Adrenal gland (tissue), 12 donors: ENCODE measurements around the gene GRWD1. TPM values are rescaled to one million over a fixed set of nuclear protein-coding genes. Genes with fewer than 3 reads are reported as not detected.

ENCODE experiments used
- DNase-seq, 7 donors: peaks; one replicate each; pipeline ENCODE4 v3.0.0-alpha.2; 2019 to 2020
- H3K27ac ChIP-seq, 5 donors: fragments of 200-600 bp; sonication (generic) in 4 of 5; 1 replicate in 3 of 5; 2 replicates in 2 of 5; pipeline versions ENCODE4 v1.5.1 to v1.8.0; 2016 to 2020; ENCODE audit warnings: mild to moderate bottlenecking in 1 of 5
- H3K27me3 ChIP-seq: fragments of 200-600 bp; 2 replicates; pipeline ENCODE4 v1.8.0; 2021
- H3K36me3 ChIP-seq, 2 donors: fragments of 200-600 bp; replicated peaks in 1 of 2; 1 replicate in 1 of 2; 2 replicates in 1 of 2; pipeline versions ENCODE4 v1.5.1 to v1.8.0; 2018 to 2022
- H3K4me1 ChIP-seq, 2 donors: fragments of 200-600 bp; replicated peaks in 1 of 2; 1 replicate in 1 of 2; 2 replicates in 1 of 2; pipeline versions ENCODE4 v1.5.1 to v1.8.0; 2018 to 2021
- H3K4me3 ChIP-seq, 4 donors: fragments of 200-600 bp; sonication (generic) in 3 of 4; one replicate each; pipeline ENCODE4 v1.5.1; 2016 to 2018
- H3K9me3 ChIP-seq, 3 donors: fragments of 200-600 bp; sonication (generic) in 1 of 3; replicated peaks in 1 of 3; 1 replicate in 2 of 3; 2 replicates in 1 of 3; pipeline versions ENCODE4 v1.5.1 to v1.8.0; 2016 to 2021
- CTCF ChIP-seq, 6 experiments: fragments of 450-650 bp in 4 of 6; fragments of 200-600 bp in 2 of 6; sonication (generic) in 1 of 6; IDR thresholded peaks; 1 replicate in 5 of 6; 2 replicates in 1 of 6; pipeline versions ENCODE4 v1.5.1 to v1.8.0; 2016 to 2021; ENCODE audit warnings: antibody characterized with exemption in 6 of 6, mild to moderate bottlenecking in 2 of 6, moderate library complexity in 1 of 6
- POLR2A ChIP-seq, 2 donors: fragments of 450-650 bp; IDR thresholded peaks; one replicate each; pipeline ENCODE4 v1.6.1; 2017; ENCODE audit warnings: antibody characterized with exemption in 2 of 2, mild to moderate bottlenecking in 2 of 2, moderate library complexity in 1 of 2
- WGBS, 4 donors: extraction: QIAGEN DNeasy Blood & Tissue Kit in 2 of 4; methylation state at CpG; one replicate each; pipeline versions ENCODE4 v1.1.5 to v1.1.7; 2013 to 2017; 5-methylcytosine and 5-hydroxymethylcytosine counted together
- intact Hi-C, 2 donors: fragments of 100-400 bp; cut with DNase I; formaldehyde crosslinking; loops; one replicate each; pipeline versions ENCODE4 v1.14.1 to v1.15.0; 2022 to 2023
- polyA plus RNA-seq, 3 donors: library from polyadenylated mRNA; stranded (reverse); fragments of 200-250 nt in 2 of 3; fragments of 350-450 nt in 1 of 3; fragmentation: Illumina TruSeq in 1 of 3; extraction: RNeasy Lipid Tissue Mini Kit (QIAGEN cat#74804) in 1 of 3; gene quantifications; one replicate each; pipeline ENCODE4 v1.2.3, GENCODE V29; 2013 to 2014
- total RNA-seq, 9 donors: library from RNA; depleted of rRNA in 4 of 9; stranded (reverse); fragments of >200 nt in 4 of 9; fragments of 120-200 nt in 1 of 9; fragmentation: NEBNext Ultra II Directional in 1 of 9; extraction: Animal tissue kit (Norgen Biotek cat#: 25700) in 1 of 9; gene quantifications; one replicate each; pipeline versions ENCODE4 v1.1.0 to v1.2.4, GENCODE V29; 2013 to 2023
- donor health status: healthy with polysubstance abuse.
- donor health status: Bipolar disorder and iron deficiency.
- donor health status: DM: yes; HTN: yes; CAD: no.
- donor health status: DM: no; HTN: no; CAD: no.
- donor health status: DM: no; HTN: no; CAD: no.
- donor health status: DM: yes; HTN: yes; CAD: no.

Gene GRWD1
- total and polyA plus RNA-seq, 12 donors: 6.6 to 48.4 (median 24.0) TPM

GRCh38 chr19:48405850-48406249 lies 39.9 kb upstream of the GRWD1 start:
- WGBS, 4 donors: 71 to 82% (median 78%) methylated on average over 13 of the region's 13 CpGs
- Histone ChIP-seq H3K27me3 (no peaks in the 10 kb centered on the region), H3K36me3 (no peaks in the 10 kb centered on the region), H3K27ac (no peak overlapping the region), H3K4me3 (no peak overlapping the region), H3K4me1 (no peaks in the 10 kb centered on the region), H3K9me3 (no peaks in the 10 kb centered on the region)
- DNase-seq: no peak
- TF ChIP-seq POLR2A (IDR thresholded peaks at IDR 0.05): no peak
- TF ChIP-seq CTCF (IDR thresholded peaks at IDR 0.05): no peak
- intact Hi-C loops: no loop called here

GRCh38 chr19:48413879-48414587 lies 31.8 kb upstream of the GRWD1 start:
- Histone ChIP-seq H3K9me3 (no peaks in the 10 kb centered on the region), H3K4me3 (no peak overlapping the region), H3K4me1 (peaks cover 0 to 3% of the 10 kb centered on the region in 2 donors), H3K27me3 (no peaks in the 10 kb centered on the region), H3K36me3 (no peaks in the 10 kb centered on the region), H3K27ac (no peak overlapping the region)
- 57 to 64% (median 60%) methylated on average over 7 to 24 of the region's 24 CpGs for whole genome bisulfite sequencing, 4 donors
- no peak for TF ChIP-seq CTCF (IDR thresholded peaks at IDR 0.05)
- no peak for TF ChIP-seq POLR2A (IDR thresholded peaks at IDR 0.05)
- DNase-seq: no peak
- intact Hi-C loops: no loop called here

GRCh38 chr19:48415395-48415794 lies 30.4 kb upstream of the GRWD1 start:
- Histone ChIP-seq H3K4me3 (peak overlapping the region in 1 of 4 donors; percentile 23), H3K36me3 (no peaks in the 10 kb centered on the region), H3K4me1 (peaks cover 0 to 3% of the 10 kb centered on the region in 2 donors), H3K27ac (no peak overlapping the region), H3K9me3 (no peaks in the 10 kb centered on the region), H3K27me3 (no peaks in the 10 kb centered on the region)
- TF ChIP-seq CTCF (IDR thresholded peaks at IDR 0.05): no peak
- no peak for TF ChIP-seq POLR2A (IDR thresholded peaks at IDR 0.05)
- peak; percentile 76 to 88 (median 81) for DNase-seq
- 13 to 27% (median 18%) methylated on average over 10 to 14 of the region's 14 CpGs for WGBS, 4 donors
- intact Hi-C loops: no loop called here

GRCh38 chr19:48415806-48416221 lies 30.0 kb upstream of the GRWD1 start:
- H3K27me3 ChIP-seq: no peaks in the 10 kb centered on the region
- H3K36me3 ChIP-seq: no peaks in the 10 kb centered on the region
- intact Hi-C loops: no loop called here
- peak overlapping the region in 1 of 4 donors; percentile 23 for H3K4me3 ChIP-seq
- H3K9me3 ChIP-seq: no peaks in the 10 kb centered on the region
- peaks cover 0 to 3% of the 10 kb centered on the region in 2 donors for H3K4me1 ChIP-seq
- no peak overlapping the region for H3K27ac ChIP-seq
- no peak for TF ChIP-seq POLR2A (IDR thresholded peaks at IDR 0.05)
- TF ChIP-seq CTCF (IDR thresholded peaks at IDR 0.05): no peak
- WGBS, 4 donors: 54 to 59% (median 57%) methylated on average over 25 to 30 of the region's 30 CpGs
- no peak for DNase-seq
